Vagina (tissue), 2 donors: ENCODE results near the gene MIPEP.

Experiments used
- CTCF ChIP-seq, 3 experiments: fragments of 450-650 bp in 2 of 3; fragments of 200-600 bp in 1 of 3; sonication (generic) in 1 of 3; IDR thresholded peaks; one replicate each; pipeline ENCODE4 v1.5.1; 2017 to 2019; ENCODE audit warnings: antibody characterized with exemption in 3 of 3, mild to moderate bottlenecking in 2 of 3, moderate library complexity in 2 of 3
- POLR2A ChIP-seq, 2 donors: fragments of 450-650 bp; IDR thresholded peaks; one replicate each; pipeline ENCODE4 v1.6.1; 2017; ENCODE audit warnings: antibody characterized with exemption in 2 of 2, mild to moderate bottlenecking in 2 of 2, moderate library complexity in 2 of 2

- TF ChIP-seq CTCF (IDR thresholded peaks at IDR 0.05) (no peak), POLR2A (IDR thresholded peaks at IDR 0.05) (no peak)
Measured at GRCh38 chr13:23792680-23793079, 96.5 kb downstream of the MIPEP start.
